ENCODE results near the gene BAG5.
A peak's percentile ranks its signal among the peaks of the same experiment; 100 is the strongest.

BAG5 gene

DNA sequence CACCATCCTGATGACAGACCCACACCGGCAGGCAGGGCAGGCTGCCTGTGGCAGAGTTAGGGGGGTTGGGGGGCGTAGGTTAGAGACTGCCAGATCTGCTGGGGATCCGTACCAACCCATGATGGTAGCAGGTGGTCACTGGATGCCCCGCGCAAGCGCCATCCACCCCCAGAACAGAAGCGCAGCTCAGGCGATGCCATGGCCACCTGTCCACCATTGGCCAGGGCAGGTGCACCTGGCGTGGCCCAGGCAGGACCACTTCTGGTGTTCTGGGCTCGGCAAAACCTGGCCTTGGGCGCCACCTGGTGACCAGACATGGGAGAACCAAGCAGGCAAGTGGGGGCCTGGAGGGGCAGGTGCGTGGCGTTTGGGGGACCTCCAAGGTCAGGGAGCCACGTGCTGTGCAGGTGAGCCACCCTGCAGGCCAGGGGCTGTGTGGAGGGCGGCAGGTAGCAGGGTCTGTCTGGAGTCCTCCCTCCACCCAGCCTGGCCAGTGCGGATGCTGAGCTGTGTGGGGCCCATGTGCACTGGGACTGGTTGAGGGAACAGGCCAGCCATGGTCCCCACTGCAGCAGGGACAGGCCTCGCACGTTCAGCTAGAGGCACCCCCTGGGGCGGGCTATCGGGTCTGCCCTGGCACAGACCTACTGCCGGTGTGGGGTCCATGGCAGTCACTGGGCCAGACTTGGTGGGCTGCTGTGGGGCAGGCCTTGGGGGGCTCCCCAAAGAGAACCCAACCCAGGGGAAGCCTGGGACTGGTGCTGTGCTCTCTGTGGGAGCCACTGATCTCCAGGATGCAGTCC is 15.6 kb downstream of the BAG5 start:
- DNase-seq (ENCODE audit: low read depth): peak; percentile 73

DNA sequence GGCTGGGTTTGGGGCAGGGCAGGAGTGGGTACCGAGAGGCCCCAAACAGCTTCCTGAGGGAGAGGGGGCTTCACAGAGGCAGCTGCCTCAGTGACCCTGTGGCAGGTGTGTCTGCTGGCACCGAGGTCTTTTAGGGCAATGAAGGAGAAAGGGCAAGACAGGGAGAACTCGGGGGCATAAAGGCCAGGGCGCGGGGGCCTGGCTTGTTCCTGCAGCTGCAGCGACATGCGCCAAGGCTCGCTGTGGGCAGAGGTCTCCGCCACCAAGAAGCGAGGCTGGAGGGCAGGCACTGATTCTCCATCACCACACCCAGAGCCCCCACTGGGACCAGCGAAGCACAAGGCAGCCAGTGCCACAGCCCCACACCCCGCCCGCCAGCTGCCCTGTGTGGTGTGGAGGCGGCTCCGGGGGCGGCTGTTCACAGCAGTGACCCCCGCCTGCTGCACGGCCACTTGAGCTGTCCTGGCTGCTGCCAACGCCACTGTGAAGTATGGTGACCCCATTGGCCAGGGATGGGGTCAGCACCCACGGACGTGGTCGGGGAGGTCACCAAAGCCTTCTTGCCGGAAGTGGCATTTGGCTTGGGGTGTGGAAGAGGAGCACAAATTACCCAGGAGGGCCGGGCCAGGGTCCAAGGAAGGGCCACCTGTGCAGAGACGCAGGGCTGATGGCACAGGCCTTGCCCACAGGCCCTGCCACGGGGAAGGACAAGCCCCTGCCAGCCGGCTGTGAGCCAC is 16.4 kb downstream of the BAG5 start:
- no peak for DNase-seq (ENCODE audit: low read depth)

GRCh38 chr14:103545219-103545914 is 17.1 kb downstream of the BAG5 start:
- DNase-seq (ENCODE audit: low read depth): no peak

GRCh38 chr14:103544388-103545218 is 17.9 kb downstream of the BAG5 start:
- no peak for DNase-seq (ENCODE audit: low read depth)

DNA sequence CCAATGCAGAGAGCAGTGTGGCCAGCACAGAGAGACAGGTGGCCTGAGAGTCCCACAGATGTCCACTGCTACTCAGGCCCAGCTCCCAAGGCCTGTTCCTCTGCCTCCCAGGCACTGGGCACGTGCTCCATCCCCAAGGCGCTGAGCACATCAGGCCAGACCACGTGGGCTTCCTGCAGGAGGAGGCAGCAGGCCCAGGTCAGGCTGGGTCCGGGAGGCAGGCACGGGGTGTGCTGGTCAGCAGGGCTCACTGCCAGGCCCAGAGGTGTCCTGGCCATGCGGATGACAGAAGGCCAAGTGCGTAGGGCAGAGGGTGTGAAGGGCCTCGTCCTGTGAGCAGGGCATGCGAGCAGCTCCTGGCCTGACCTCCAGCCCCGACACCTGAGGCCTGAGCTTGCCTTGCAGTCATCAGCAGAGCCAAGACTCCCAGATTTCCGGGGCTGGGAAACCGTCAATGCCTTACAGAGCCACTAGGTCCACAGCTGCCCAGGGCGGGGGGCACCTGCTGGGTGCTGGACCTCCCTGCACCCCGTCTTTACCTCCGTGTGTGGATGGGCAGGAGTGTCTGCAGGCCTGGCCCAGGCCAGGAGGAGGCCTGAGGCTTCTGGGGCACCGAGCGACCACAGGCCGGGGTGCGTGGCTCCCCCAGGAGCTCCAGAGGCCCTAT is 18.6 kb downstream of the BAG5 start:
- no peak for DNase-seq (ENCODE audit: low read depth)

GRCh38 chr14:103543140-103543539 is 19.3 kb downstream of the BAG5 start:
- no peak for DNase-seq (ENCODE audit: low read depth)

DNA sequence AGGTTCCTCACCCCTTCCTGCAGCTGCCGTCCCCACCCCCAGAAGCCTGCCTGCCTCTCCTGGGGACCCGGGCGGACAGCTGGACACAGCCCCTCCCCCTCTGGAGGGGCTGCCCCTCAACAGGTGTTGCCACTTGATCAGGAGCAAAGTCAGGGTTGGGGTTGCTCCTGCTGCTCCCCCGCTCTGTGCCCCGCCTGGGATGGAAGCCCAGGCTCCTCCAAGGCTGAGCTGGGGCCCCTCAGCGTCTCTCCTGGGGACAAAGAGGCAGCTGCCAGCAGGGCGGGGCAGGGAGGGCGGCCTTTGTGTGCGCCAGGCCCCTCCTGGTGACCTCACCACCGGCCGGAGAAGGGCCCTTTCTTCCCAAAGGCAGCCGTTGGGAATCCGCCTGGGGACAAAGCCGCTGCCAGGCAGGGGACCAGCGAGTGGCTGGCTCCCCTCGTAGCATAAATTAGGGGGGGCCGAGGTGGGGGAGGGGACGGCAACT is 19.8 kb downstream of the BAG5 start:
- no peak for DNase-seq (ENCODE audit: low read depth)

- no peak for DNase-seq (ENCODE audit: low read depth)
Measured at GRCh38 chr14:103541709-103542604, 20.5 kb downstream of the BAG5 start.

- no peak for DNase-seq (ENCODE audit: low read depth)
Measured at GRCh38 chr14:103540821-103541708, 21.4 kb downstream of the BAG5 start.

DNA sequence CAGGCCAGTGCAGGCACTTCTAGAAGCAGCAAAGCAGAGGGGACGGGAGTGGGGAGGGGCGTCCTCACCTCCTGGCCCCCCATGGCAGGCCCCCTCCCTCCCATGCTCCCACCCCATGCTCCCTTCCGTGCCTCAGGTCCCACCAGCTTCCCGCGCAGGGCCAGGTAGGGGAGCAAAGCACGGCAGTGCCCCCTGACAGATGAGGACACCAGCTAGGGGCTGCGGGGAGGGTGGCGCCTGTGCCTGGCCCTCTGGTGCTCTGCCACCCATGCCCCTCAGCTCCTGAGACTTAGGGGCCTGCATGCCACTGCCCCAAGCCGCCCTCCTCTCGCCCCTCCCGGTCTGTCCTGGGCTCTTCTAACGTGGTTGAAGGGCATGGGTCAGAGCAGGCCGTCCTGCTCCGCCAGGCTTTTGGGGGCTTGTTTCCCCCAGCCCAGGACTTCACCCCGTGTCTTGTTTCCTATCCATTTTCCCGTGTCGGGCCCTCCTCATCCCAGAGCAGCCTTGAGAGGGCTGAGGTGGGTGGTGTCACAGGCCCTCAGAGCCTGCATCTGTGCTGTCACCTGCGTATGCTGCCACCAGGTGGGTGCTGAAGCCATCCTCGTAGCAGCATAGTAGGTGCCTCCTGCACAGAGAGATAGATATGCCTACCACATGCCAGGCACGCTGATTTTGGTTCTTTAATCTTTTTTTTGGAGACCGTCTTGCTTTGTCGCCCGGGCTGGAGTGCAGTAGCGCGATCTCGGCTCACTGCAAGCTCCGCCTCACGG is 23.2 kb downstream of the BAG5 start:
- DNase-seq (ENCODE audit: low read depth): no peak

- DNase-seq (ENCODE audit: low read depth): no peak
Measured at GRCh38 chr14:103538291-103539055, 24.0 kb downstream of the BAG5 start.

GRCh38 chr14:103537175-103537990 is 25.1 kb downstream of the BAG5 start:
- no peak for DNase-seq (ENCODE audit: low read depth)

DNA sequence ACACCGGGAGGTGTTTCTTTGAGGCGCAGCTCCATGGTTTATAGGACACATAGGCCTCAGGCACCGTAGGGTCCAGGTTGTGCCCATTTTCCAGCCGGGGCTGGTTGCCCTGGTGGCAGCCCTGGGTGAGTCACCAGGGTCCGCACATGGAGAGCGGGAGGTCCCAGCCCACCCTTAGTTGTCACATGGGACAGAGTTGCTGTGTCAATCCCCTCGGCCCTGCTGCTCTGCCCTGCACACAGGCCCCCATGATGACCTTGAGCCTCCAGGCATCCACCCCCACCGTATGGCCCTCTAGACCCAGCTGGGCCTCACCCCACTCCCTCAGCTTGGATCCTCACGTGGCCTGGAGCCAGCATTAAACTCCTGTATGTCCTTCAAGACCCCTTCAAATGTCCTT is 25.8 kb downstream of the BAG5 start:
- no peak for DNase-seq (ENCODE audit: low read depth)

DNA sequence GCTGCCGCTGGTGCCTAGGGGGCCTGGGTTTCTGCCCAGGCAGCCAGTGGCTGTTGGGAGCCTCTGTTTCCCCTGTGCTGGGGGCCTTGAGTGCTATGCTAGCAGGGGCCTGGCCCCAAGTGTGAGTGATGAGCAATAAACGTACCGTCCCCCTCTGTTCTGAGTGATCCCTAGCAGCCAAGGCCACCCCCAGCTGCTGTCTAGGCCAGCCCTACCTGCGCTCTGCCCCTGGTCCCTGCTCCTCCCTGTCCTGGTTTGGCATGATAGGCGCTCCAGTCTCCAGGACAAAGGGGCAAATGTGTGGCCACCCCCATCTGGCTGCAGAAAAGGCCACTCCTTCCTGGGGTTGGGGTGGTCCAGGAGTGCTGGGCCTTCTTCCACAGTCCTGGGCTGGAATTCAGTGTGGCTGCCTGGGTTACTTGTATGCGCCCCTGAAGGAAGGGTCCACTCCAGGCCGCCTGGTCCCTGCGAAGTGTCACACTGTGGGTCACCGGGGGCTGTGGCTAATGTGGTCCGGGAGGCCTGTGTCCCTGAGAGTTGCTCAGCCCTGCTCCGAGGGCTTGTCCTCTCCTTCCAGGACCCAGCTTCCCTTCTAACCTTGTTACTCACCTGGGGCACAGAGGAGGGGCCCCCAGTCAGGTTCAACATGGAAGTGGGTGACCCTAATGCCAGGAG is 26.4 kb downstream of the BAG5 start:
- DNase-seq (ENCODE audit: low read depth): no peak

GRCh38 chr14:103535081-103535890 is 27.2 kb downstream of the BAG5 start:
- no peak for DNase-seq (ENCODE audit: low read depth)

Measured in activated T-cell treated with anti-CD3 and anti-CD28 coated beads for 48 hours (primary cell).